ENCODE measurements around the gene MRM2. TPM values are rescaled to one million over a fixed set of nuclear protein-coding genes. Genes with fewer than 3 reads are reported as not detected.

MRM2 gene
- total and polyA plus RNA-seq, 4 donors, result 9.7 to 14.9 (median 11.8) TPM

- TF ChIP-seq REST (IDR thresholded peaks at IDR 0.05) (no peak), HNF4G (IDR thresholded peaks at IDR 0.05) (no peak)
Observed at GRCh38 chr7:2282185-2282751, 40.3 kb upstream of the MRM2 start (continued).

GRCh38 chr7:2281541-2281940 is 39.5 kb upstream of the MRM2 start:
- Histone ChIP-seq H3K36me3 (ENCODE audit: control insufficient read depth in 4 of 4, insufficient read depth in 3 of 4, low read depth in 1 of 4, low read length in 3 of 4) (peaks cover 0 to 3% (median 0%) of the 10 kb centered on the region in 4 donors), H3K4me1 (ENCODE audit: control insufficient read depth in 4 of 4, insufficient read depth in 4 of 4, low read length in 3 of 4) (peaks cover 0 to 5% (median 0%) of the 10 kb centered on the region in 4 donors), H3K9ac (ENCODE audit: low read depth in 1 of 2, low read length in 2 of 2) (no peak overlapping the region), H3K27ac (ENCODE audit: low read depth in 1 of 2, low read length in 2 of 2) (no peak overlapping the region), H3K27me3 (ENCODE audit: control insufficient read depth in 4 of 4, insufficient read depth in 4 of 4, low read length in 3 of 4) (no peaks in the 10 kb centered on the region), H3K9me3 (ENCODE audit: control insufficient read depth in 4 of 4, low read length in 3 of 4) (no peaks in the 10 kb centered on the region), H3K4me3 (ENCODE audit: low read depth in 1 of 3, low read length in 3 of 3) (no peak overlapping the region)
- DNase-seq (ENCODE audit: low spot score), result no peak
- TF ChIP-seq GABPA (IDR thresholded peaks at IDR 0.05 in 1 of 2, conservative IDR thresholded peaks at IDR 0.05 in 1 of 2), result no peak
- no peak for TF ChIP-seq FOXA2 (IDR thresholded peaks at IDR 0.05)
- TF ChIP-seq CTCF (IDR thresholded peaks at IDR 0.05; ENCODE audit: low read depth, low read length, missing input control), result no peak
- TF ChIP-seq YY1 (IDR thresholded peaks at IDR 0.05), result no peak
- TF ChIP-seq RXRA (IDR thresholded peaks at IDR 0.05), result no peak
- TF ChIP-seq, protein P1, sequence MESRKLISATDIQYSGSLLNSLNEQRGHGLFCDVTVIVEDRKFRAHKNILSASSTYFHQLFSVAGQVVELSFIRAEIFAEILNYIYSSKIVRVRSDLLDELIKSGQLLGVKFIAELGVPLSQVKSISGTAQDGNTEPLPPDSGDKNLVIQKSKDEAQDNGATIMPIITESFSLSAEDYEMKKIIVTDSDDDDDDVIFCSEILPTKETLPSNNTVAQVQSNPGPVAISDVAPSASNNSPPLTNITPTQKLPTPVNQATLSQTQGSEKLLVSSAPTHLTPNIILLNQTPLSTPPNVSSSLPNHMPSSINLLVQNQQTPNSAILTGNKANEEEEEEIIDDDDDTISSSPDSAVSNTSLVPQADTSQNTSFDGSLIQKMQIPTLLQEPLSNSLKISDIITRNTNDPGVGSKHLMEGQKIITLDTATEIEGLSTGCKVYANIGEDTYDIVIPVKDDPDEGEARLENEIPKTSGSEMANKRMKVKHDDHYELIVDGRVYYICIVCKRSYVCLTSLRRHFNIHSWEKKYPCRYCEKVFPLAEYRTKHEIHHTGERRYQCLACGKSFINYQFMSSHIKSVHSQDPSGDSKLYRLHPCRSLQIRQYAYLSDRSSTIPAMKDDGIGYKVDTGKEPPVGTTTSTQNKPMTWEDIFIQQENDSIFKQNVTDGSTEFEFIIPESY (IDR thresholded peaks at IDR 0.05), result no peak
- no peak for TF ChIP-seq JUND (IDR thresholded peaks at IDR 0.05)
- no peak for TF ChIP-seq NR2F2 (IDR thresholded peaks at IDR 0.05)
- no peak for TF ChIP-seq REST (IDR thresholded peaks at IDR 0.05)
- no peak for TF ChIP-seq FOXA1 (IDR thresholded peaks at IDR 0.05)
- no peak for TF ChIP-seq EGR1 (IDR thresholded peaks at IDR 0.05; ENCODE audit: low read depth in 2 of 2)
- WGBS, result 72% methylated on average over 9 of the region's 9 CpGs
